D721Med (cell line): ENCODE measurements around the gene SIK2.

Source experiments
- DNase-seq: peaks from one replicate; pipeline ENCODE4 v3.0.0; 2011; ENCODE audit warnings: low spot score; ENCODE audit not compliant: insufficient read length
- FAIRE-seq: peaks from 2 replicates; lab custom pipeline; 2011; peaks lifted over from hg19 to GRCh38; lab: Jason Lieb, UNC
- TF ChIP-seq, protein P1 (sequence below): IDR thresholded peaks from 2 replicates; pipeline ENCODE4 v1.5.1; 2012; ENCODE audit warnings: mild to moderate bottlenecking, control low read depth; ENCODE audit not compliant: insufficient read depth; ENCODE audit errors: missing control alignments

SIK2 gene

DNA sequence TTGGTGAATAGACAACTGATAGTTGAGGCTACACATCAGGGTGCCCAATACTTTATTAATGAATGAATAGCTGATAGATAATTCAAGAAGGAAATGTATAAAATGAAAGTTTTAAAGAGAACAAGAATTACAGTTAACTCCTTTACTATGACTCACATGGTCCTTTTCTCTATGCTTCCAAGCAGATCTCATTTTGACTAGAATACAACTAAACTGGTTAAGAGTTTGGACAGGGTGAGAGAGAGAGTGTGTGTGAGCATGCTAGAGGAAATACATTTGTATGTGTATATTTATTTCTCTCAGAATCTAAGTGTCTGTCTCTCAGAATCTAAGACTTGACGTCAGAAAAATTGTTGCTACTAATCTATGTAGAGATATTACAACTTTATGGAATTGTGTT lies 66.7 kb downstream of the SIK2 start:
- FAIRE-seq (no peak), DNase-seq (no peak)
- TF ChIP-seq, protein P1, sequence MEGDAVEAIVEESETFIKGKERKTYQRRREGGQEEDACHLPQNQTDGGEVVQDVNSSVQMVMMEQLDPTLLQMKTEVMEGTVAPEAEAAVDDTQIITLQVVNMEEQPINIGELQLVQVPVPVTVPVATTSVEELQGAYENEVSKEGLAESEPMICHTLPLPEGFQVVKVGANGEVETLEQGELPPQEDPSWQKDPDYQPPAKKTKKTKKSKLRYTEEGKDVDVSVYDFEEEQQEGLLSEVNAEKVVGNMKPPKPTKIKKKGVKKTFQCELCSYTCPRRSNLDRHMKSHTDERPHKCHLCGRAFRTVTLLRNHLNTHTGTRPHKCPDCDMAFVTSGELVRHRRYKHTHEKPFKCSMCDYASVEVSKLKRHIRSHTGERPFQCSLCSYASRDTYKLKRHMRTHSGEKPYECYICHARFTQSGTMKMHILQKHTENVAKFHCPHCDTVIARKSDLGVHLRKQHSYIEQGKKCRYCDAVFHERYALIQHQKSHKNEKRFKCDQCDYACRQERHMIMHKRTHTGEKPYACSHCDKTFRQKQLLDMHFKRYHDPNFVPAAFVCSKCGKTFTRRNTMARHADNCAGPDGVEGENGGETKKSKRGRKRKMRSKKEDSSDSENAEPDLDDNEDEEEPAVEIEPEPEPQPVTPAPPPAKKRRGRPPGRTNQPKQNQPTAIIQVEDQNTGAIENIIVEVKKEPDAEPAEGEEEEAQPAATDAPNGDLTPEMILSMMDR, result no peak

GRCh38 chr11:111671383-111671782 lies 69.1 kb downstream of the SIK2 start:
- TF ChIP-seq, protein P1, result no peak
- DNase-seq (no peak), FAIRE-seq (no peak)

DNA sequence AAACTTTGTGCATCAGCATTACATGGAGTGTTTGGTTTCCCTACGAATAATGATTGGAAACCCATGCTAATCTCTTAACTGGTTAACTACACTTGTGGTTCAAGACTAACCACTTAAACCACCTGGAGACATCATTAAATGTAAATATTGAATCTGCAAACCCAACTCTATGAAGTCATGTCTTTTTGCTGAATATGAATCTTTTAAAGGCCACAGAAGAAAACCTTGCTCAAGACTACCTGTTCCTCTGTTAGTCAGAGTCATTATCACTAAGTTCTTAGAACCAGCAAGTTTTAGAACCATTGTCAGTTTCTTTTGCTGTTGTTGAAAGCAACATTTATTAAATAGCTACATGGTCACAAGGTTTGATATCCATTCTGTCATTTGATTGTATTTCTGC lies 70.7 kb downstream of the SIK2 start:
- DNase-seq (no peak), FAIRE-seq (no peak)
- TF ChIP-seq, protein P1, result no peak

DNA sequence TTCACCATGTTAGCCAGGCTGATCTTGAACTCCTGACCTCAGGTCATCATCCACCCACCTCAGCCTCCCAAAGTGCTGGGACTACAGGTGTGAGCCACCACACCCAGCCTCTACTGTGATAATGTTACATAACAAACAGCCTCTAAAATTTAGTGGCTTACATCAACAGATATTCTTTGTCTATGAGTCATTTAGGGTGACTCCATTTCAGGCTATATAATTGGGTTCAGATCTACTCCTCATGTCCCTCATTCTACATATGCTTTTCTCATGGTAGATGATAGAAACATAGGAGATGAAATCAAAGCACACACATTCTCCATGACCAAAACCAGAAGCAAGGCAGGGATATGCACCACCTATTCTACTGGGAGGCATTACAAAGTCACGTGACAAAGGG lies 72.7 kb downstream of the SIK2 start:
- DNase-seq, result no peak

GRCh38 chr11:111675891-111676290 lies 73.6 kb downstream of the SIK2 start:
- FAIRE-seq (no peak), DNase-seq (no peak)
- TF ChIP-seq, protein P1, result no peak

More for the DNA sequence above, 72.7 kb downstream of the SIK2 start:
- FAIRE-seq, result no peak
- TF ChIP-seq, protein P1, result no peak

DNA sequence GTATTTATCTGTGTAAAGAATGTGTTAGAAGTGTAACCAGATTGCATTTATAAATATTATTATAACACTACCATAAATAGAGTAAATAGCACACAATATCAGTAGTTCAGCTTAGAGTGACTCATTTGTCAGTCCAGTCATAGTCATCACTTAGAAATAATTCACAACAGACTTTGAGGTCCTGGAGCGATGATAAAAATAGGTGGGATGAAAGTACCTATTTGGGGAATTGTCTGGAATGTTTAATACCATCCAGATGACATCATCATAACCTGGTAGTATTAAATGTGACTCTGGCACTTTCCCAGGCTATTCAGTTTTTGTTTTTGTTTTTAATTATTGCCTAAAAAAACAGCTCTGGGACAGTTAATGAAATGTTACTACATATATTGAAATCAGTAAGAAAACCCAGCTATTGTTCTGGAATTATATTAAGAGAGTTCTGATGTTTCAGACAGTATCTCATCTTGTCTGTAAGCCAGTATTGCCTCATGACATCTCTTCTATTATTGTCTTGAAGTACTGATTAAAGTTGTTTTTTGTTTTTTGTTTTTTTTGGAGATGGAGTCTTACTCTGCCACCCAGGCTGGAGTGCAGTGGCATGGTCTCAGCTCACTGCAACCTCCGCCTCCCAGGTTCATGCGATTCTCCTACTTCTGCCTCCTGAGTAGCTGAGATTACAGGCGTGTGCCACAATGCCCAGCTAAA lies 74.8 kb downstream of the SIK2 start:
- no peak for FAIRE-seq
- no peak for DNase-seq
- TF ChIP-seq, protein P1, result no peak

GRCh38 chr11:111680486-111681175 lies 78.4 kb downstream of the SIK2 start:
- TF ChIP-seq, protein P1, result no peak
- DNase-seq, result no peak
- FAIRE-seq, result no peak
